Measurements from ENCODE around the gene THRB. TPM values are rescaled to one million over a fixed set of nuclear protein-coding genes. Genes with fewer than 3 reads are reported as not detected.

Gene THRB
- total and polyA plus RNA-seq, 2 donors (not counting 3 experiments of a cell fraction or from before 2014, with no cell fraction given), result 0.06 TPM; not detected in 1

- no peak for TF ChIP-seq POLR2AphosphoS5 (IDR thresholded peaks at IDR 0.05; ENCODE audit: insufficient read depth, low read depth, low read length)
- H3K4me2 ChIP-seq (ENCODE audit: insufficient read depth, low read length), result no peak overlapping the region
- H3K27ac ChIP-seq (ENCODE audit: insufficient read depth, low read depth, low read length), result no peak overlapping the region
- H3K4me3 ChIP-seq (replicated peaks in 1 of 3; ENCODE audit: insufficient read depth in 1 of 3, low read depth in 1 of 3, low read length in 3 of 3), result no peak overlapping the region
- H3K4me1 ChIP-seq (ENCODE audit: control insufficient read depth, extremely low read depth, insufficient read depth, low read length), result no peaks in the 10 kb centered on the region
- no peaks in the 10 kb centered on the region for H3K27me3 ChIP-seq (ENCODE audit: control insufficient read depth in 2 of 2, insufficient read depth in 2 of 2, low read length in 2 of 2)
- H3K9me3 ChIP-seq (replicated peaks; ENCODE audit: control insufficient read depth, insufficient read depth, low read length), result no peaks in the 10 kb centered on the region
- H3K9ac ChIP-seq (replicated peaks; ENCODE audit: extremely low read depth, insufficient read depth, low read length), result no peak overlapping the region
- FAIRE-seq (no peak), DNase-seq (ENCODE audit: low read depth, low spot score) (no peak)
- no peak overlapping the region for H2AFZ ChIP-seq (ENCODE audit: low read depth, low read length)
- dilution Hi-C loops (cut with MboI; ENCODE audit: extremely low pct_ligation_motif_present, low sequenced_read_pairs) (no loop called here), intact Hi-C loops (cut with micrococcal nuclease) (no loop called here)
- no peaks in the 10 kb centered on the region for H3K36me3 ChIP-seq (ENCODE audit: control insufficient read depth in 2 of 2, extremely low read depth in 1 of 2, insufficient read depth in 2 of 2, low read length in 2 of 2)
- H4K20me1 ChIP-seq (replicated peaks; ENCODE audit: control insufficient read depth, extremely low read depth, insufficient read depth, low read length), result no peaks in the 10 kb centered on the region
- BruUV-seq (replicated peaks), result no TSS peak
- no peaks in the 10 kb centered on the region for H3K9me1 ChIP-seq (replicated peaks; ENCODE audit: control insufficient read depth, extremely low read depth, insufficient read depth, low read length)
- H3K79me2 ChIP-seq (ENCODE audit: control insufficient read depth, insufficient read depth, low read length), result no peaks in the 10 kb centered on the region
- ChIA-PET CTCF (no interaction called here), POLR2A (no interaction called here)
Observed at GRCh38 chr3:24332092-24332491, 162.6 kb downstream of the THRB start.

- H3K4me1 ChIP-seq (ENCODE audit: control insufficient read depth, extremely low read depth, insufficient read depth, low read length), result no peaks in the 10 kb centered on the region
- H2AFZ ChIP-seq (ENCODE audit: low read depth, low read length), result no peak overlapping the region
- DNase-seq (ENCODE audit: low read depth, low spot score) (no peak), FAIRE-seq (no peak)
- no peaks in the 10 kb centered on the region for H3K9me3 ChIP-seq (replicated peaks; ENCODE audit: control insufficient read depth, insufficient read depth, low read length)
- no peaks in the 10 kb centered on the region for H4K20me1 ChIP-seq (replicated peaks; ENCODE audit: control insufficient read depth, extremely low read depth, insufficient read depth, low read length)
- no peaks in the 10 kb centered on the region for H3K36me3 ChIP-seq (ENCODE audit: control insufficient read depth in 2 of 2, extremely low read depth in 1 of 2, insufficient read depth in 2 of 2, low read length in 2 of 2)
- TF ChIP-seq POLR2AphosphoS5 (IDR thresholded peaks at IDR 0.05; ENCODE audit: insufficient read depth, low read depth, low read length) (no peak), MYC (IDR thresholded peaks at IDR 0.05; ENCODE audit: low read depth, low read length) (no peak), MAX (IDR thresholded peaks at IDR 0.05; ENCODE audit: insufficient read depth, insufficient read length) (no peak), GATA2 (IDR thresholded peaks at IDR 0.05; ENCODE audit: insufficient read depth, insufficient read length, low read depth, low read length) (no peak), JUN (IDR thresholded peaks at IDR 0.05; ENCODE audit: borderline replicate concordance, insufficient read depth, insufficient read length, low read depth) (no peak), CTCF (IDR thresholded peaks at IDR 0.05; ENCODE audit: extremely low read depth in 1 of 2, insufficient read depth in 1 of 2, low read depth in 1 of 2, low read length in 2 of 2) (no peak)
- H3K9ac ChIP-seq (replicated peaks; ENCODE audit: extremely low read depth, insufficient read depth, low read length), result no peak overlapping the region
- H3K27me3 ChIP-seq (ENCODE audit: control insufficient read depth in 2 of 2, insufficient read depth in 2 of 2, low read length in 2 of 2), result no peaks in the 10 kb centered on the region
- H3K4me2 ChIP-seq (ENCODE audit: insufficient read depth, low read length), result no peak overlapping the region
- CTCF ChIA-PET, result interaction anchor here (1.2 to 1.6 kb wide), 2 partner anchors 92 to 360 kb away, joined by 3 to 4 read pairs; no protein-coding TSS in a partner anchor
- no peaks in the 10 kb centered on the region for H3K9me1 ChIP-seq (replicated peaks; ENCODE audit: control insufficient read depth, extremely low read depth, insufficient read depth, low read length)
- POLR2A ChIA-PET, result no interaction called here
- dilution Hi-C loops (cut with MboI; ENCODE audit: extremely low pct_ligation_motif_present, low sequenced_read_pairs), result no loop called here
- no TSS peak for BruUV-seq (replicated peaks)
- no peaks in the 10 kb centered on the region for H3K79me2 ChIP-seq (ENCODE audit: control insufficient read depth, insufficient read depth, low read length)
- no peak overlapping the region for H3K27ac ChIP-seq (ENCODE audit: insufficient read depth, low read depth, low read length)
- H3K4me3 ChIP-seq (replicated peaks in 1 of 3; ENCODE audit: insufficient read depth in 1 of 3, low read depth in 1 of 3, low read length in 3 of 3), result no peak overlapping the region
- intact Hi-C loops (cut with micrococcal nuclease), result no loop called here
Observed at GRCh38 chr3:24323272-24323671, 171.4 kb downstream of the THRB start.

Data from endothelial cell of umbilical vein (primary cell).